Measurements from ENCODE around the gene FBXL15. TPM values are rescaled to one million over a fixed set of nuclear protein-coding genes. Genes with fewer than 3 reads are reported as not detected.

FBXL15 gene
- total and polyA plus RNA-seq, 9 of the 15 experiments (the other 6 are each of a cell fraction or from before 2014, with no cell fraction given), result 0.08 to 25.9 (median 3.5) TPM

DNA sequence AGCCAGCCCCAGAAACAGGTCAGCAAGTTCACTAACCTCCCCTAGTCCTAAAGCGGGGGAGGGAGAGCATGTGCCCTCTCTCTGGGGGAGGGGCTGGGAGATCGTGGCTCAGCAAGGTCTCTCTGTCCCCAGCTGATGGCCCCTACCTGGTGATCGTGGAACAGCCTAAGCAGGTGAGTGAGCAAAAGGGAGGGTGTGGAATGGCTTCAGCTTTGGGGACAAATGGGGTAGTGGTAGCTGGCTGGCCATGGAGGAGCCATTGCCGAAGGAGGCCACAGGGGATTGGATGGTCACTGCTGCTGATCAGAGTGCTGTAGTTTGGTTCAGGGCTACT lies 24.4 kb upstream of the FBXL15 start (continued):
- TF ChIP-seq ZBTB2 (IDR thresholded peaks at IDR 0.05) (no peak), PHF21A (IDR thresholded peaks at IDR 0.05; ENCODE audit: borderline replicate concordance, low read depth) (no peak), ZKSCAN8 (CRISPR knock-in tag; IDR thresholded peaks at IDR 0.05) (no peak), CHD2 (IDR thresholded peaks at IDR 0.05; ENCODE audit: low read depth, low read length) (0 out of 2 replicates have a peak, but pooled peaks have one; percentile 22), NR2C1 (IDR thresholded peaks at IDR 0.05) (no peak), NR2C1 (tag; IDR thresholded peaks at IDR 0.05) (no peak), NFATC3 (IDR thresholded peaks at IDR 0.05) (no peak), CEBPB (tag; IDR thresholded peaks at IDR 0.05) (no peak), TEAD4 (IDR thresholded peaks at IDR 0.05; ENCODE audit: low read length) (no peak), TEAD4 (CRISPR knock-in tag; IDR thresholded peaks at IDR 0.05; ENCODE audit: borderline replicate concordance) (no peak), TBL1XR1 (IDR thresholded peaks at IDR 0.05; ENCODE audit: low read length in 2 of 2) (no peak), CEBPG (CRISPR knock-in tag; IDR thresholded peaks at IDR 0.05) (no peak), CEBPG (tag; conservative IDR thresholded peaks at IDR 0.05 in 1 of 2, IDR thresholded peaks at IDR 0.05 in 1 of 2) (no peak), KHSRP (IDR thresholded peaks at IDR 0.05) (no peak), ZFP36 (IDR thresholded peaks at IDR 0.05; ENCODE audit: low read depth, low read length, partially characterized antibody) (no peak), ZSCAN32 (CRISPR knock-in tag; IDR thresholded peaks at IDR 0.05) (no peak), CREB3L1 (IDR thresholded peaks at IDR 0.05; ENCODE audit: borderline replicate concordance, low read depth) (no peak)
- TF ChIP-seq, protein P1, sequence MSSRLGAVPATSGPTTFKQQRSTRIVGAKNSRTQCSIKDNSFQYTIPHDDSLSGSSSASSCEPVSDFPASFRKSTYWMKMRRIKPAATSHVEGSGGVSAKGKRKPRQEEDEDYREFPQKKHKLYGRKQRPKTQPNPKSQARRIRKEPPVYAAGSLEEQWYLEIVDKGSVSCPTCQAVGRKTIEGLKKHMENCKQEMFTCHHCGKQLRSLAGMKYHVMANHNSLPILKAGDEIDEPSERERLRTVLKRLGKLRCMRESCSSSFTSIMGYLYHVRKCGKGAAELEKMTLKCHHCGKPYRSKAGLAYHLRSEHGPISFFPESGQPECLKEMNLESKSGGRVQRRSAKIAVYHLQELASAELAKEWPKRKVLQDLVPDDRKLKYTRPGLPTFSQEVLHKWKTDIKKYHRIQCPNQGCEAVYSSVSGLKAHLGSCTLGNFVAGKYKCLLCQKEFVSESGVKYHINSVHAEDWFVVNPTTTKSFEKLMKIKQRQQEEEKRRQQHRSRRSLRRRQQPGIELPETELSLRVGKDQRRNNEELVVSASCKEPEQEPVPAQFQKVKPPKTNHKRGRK (tag; IDR thresholded peaks at IDR 0.05), result no peak
